ENCODE results near the gene PMS2.
"Not testable (repeated sequence)": the region's sequence is repeated elsewhere in the genome, so short reads cannot be mapped to it uniquely, and the experiment has no call there.

Gene PMS2

GRCh38 chr7:6008668-6009611 lies at the start of gene PMS2, which contains the start of gene AIMP2:
PMS2 (minus strand) TSS chr7:6009049; CDS start chr7:6009019, 30 bp downstream.
AIMP2 (plus strand) TSS chr7:6009272; CDS start chr7:6009364, 92 bp downstream.
- peak; percentile 87 to 92 (median 92) for DNase-seq (ENCODE audit: low read depth in 2 of 3, low spot score in 2 of 3)

- no peak for DNase-seq (ENCODE audit: low read depth in 2 of 3, low spot score in 2 of 3)
Measured at GRCh38 chr7:6057316-6058129, 48.7 kb upstream of the PMS2 start.

- DNase-seq (ENCODE audit: low read depth in 2 of 3, low spot score in 2 of 3): no peak
Measured at GRCh38 chr7:6056616-6057015, 47.8 kb upstream of the PMS2 start.

GRCh38 chr7:6051185-6051584 lies 42.3 kb upstream of the PMS2 start:
- DNase-seq (ENCODE audit: low read depth in 2 of 3, low spot score in 2 of 3): not testable (repeated sequence)

- no peak for DNase-seq (ENCODE audit: low read depth in 2 of 3, low spot score in 2 of 3)
Measured at GRCh38 chr7:6049780-6050179, 40.9 kb upstream of the PMS2 start.

- no peak for DNase-seq (ENCODE audit: low read depth in 2 of 3, low spot score in 2 of 3)
Measured at GRCh38 chr7:6035686-6036085, 26.8 kb upstream of the PMS2 start.

GRCh38 chr7:6035165-6035564 lies 26.3 kb upstream of the PMS2 start:
- DNase-seq (ENCODE audit: low read depth in 2 of 3, low spot score in 2 of 3): no peak

- DNase-seq (ENCODE audit: low read depth in 2 of 3, low spot score in 2 of 3): no peak
Measured at GRCh38 chr7:6032641-6033040, 23.8 kb upstream of the PMS2 start.

GRCh38 chr7:6032167-6032566 lies 23.3 kb upstream of the PMS2 start:
- no peak for DNase-seq (ENCODE audit: low read depth in 2 of 3, low spot score in 2 of 3)

GRCh38 chr7:6031567-6031966 lies 22.7 kb upstream of the PMS2 start:
- no peak for DNase-seq (ENCODE audit: low read depth in 2 of 3, low spot score in 2 of 3)

GRCh38 chr7:6030988-6031387 lies 22.1 kb upstream of the PMS2 start, which contains the start of gene ANKRD61:
ANKRD61 (plus strand) TSS chr7:6031376; CDS start chr7:6031376, 0 bp downstream.
- no peak for DNase-seq (ENCODE audit: low read depth in 2 of 3, low spot score in 2 of 3)

GRCh38 chr7:6028563-6028962 lies 19.7 kb upstream of the PMS2 start:
- no peak for DNase-seq (ENCODE audit: low read depth in 2 of 3, low spot score in 2 of 3)

GRCh38 chr7:6027806-6028365 lies 19.0 kb upstream of the PMS2 start:
- DNase-seq (ENCODE audit: low read depth in 2 of 3, low spot score in 2 of 3): no peak

- DNase-seq (ENCODE audit: low read depth in 2 of 3, low spot score in 2 of 3): no peak
Measured at GRCh38 chr7:6026820-6027311, 18.0 kb upstream of the PMS2 start.

GRCh38 chr7:6026011-6026819 lies 17.4 kb upstream of the PMS2 start:
- DNase-seq (ENCODE audit: low read depth in 2 of 3, low spot score in 2 of 3): peak in 1 of 3 experiments; percentile 42

- DNase-seq (ENCODE audit: low read depth in 2 of 3, low spot score in 2 of 3): no peak
Measured at GRCh38 chr7:6023974-6024435, 15.2 kb upstream of the PMS2 start.

- no peak for DNase-seq (ENCODE audit: low read depth in 2 of 3, low spot score in 2 of 3)
Measured at GRCh38 chr7:6022707-6023106, 13.9 kb upstream of the PMS2 start.

GRCh38 chr7:6020371-6021286 lies 11.8 kb upstream of the PMS2 start:
- no peak for DNase-seq (ENCODE audit: low read depth in 2 of 3, low spot score in 2 of 3)

GRCh38 chr7:6016653-6016966 lies 7.8 kb upstream of the PMS2 start:
- no peak for DNase-seq (ENCODE audit: low read depth in 2 of 3, low spot score in 2 of 3)
